Neural cell (in vitro differentiated cells): ENCODE measurements around the gene FFAR3. TPM values are rescaled to one million over a fixed set of nuclear protein-coding genes. Genes with fewer than 3 reads are reported as not detected.

Source experiments
- H2AFZ ChIP-seq: fragments of 200-600, 300-800 bp; sonication (generic), shearing (Covaris generic); 2 replicates; pipeline ENCODE4 v1.6.0; 2014; ENCODE audit warnings: low read depth, mild to moderate bottlenecking, antibody characterized with exemption, low read length, moderate library complexity
- H3F3A ChIP-seq: fragments of 200-600 bp; shearing (Covaris generic); 2 replicates; pipeline ENCODE4 v1.6.1; 2016; ENCODE audit warnings: mild to moderate bottlenecking, moderate library complexity, mixed read lengths, antibody characterized with exemption, low read length; ENCODE audit not compliant: insufficient read depth, poor library complexity, severe bottlenecking
- H3K27ac ChIP-seq: fragments of 200-600, 300-800 bp; sonication (generic), shearing (Covaris generic); 2 replicates; pipeline ENCODE4 v1.5.1; 2014; ENCODE audit warnings: mild to moderate bottlenecking, low read length, moderate library complexity
- H3K27me3 ChIP-seq: fragments of 300-800, 200-600 bp; sonication (generic), shearing (Covaris generic); 2 replicates; pipeline ENCODE4 v1.6.0; 2014; ENCODE audit warnings: mild to moderate bottlenecking, low read depth, low read length, moderate library complexity; ENCODE audit not compliant: insufficient read depth
- H3K36me3 ChIP-seq: fragments of 300-800, 200-600 bp; sonication (generic), shearing (Covaris generic); 2 replicates; pipeline ENCODE4 v1.5.1; 2014; ENCODE audit warnings: mild to moderate bottlenecking, antibody characterized with exemption, low read length, moderate library complexity; ENCODE audit not compliant: insufficient read depth
- H3K4me2 ChIP-seq: fragments of 300-800, 200-600 bp; sonication (generic), shearing (Covaris generic); 2 replicates; pipeline ENCODE4 v1.6.0; 2014; ENCODE audit warnings: mild to moderate bottlenecking, low read length
- H3K4me3 ChIP-seq: fragments of 300-800, 200-600 bp; sonication (generic), shearing (Covaris generic); 2 replicates; pipeline ENCODE4 v1.5.1; 2014; ENCODE audit warnings: mild to moderate bottlenecking, low read length, moderate library complexity
- H3K79me2 ChIP-seq: fragments of 200-600 bp; shearing (Covaris generic); replicated peaks from 2 replicates; pipeline ENCODE4 v1.6.0; 2014; ENCODE audit warnings: mild to moderate bottlenecking, low read length, moderate library complexity; ENCODE audit not compliant: insufficient read depth
- H3K9ac ChIP-seq: fragments of 300-800, 200-600 bp; sonication (generic), shearing (Covaris generic); 2 replicates; pipeline ENCODE4 v1.6.1; 2016; ENCODE audit warnings: mild to moderate bottlenecking, low read length, mixed read lengths
- H3K9me2 ChIP-seq: fragments of 200-600 bp; shearing (Covaris generic); 2 replicates; pipeline ENCODE4 v1.6.1; 2016; ENCODE audit warnings: mild to moderate bottlenecking, low read length, mixed read lengths; ENCODE audit not compliant: insufficient read depth
- H3K9me3 ChIP-seq: fragments of 200-600, 300-800 bp; sonication (generic), shearing (Covaris generic); 2 replicates; pipeline ENCODE4 v1.6.1; 2016; ENCODE audit warnings: mild to moderate bottlenecking, mixed run types, low read length, moderate library complexity, mixed read lengths
- H4K20me1 ChIP-seq: fragments of 200-600 bp; shearing (Covaris generic); 2 replicates; pipeline ENCODE4 v1.6.1; 2016; ENCODE audit warnings: mild to moderate bottlenecking, mixed run types; ENCODE audit not compliant: insufficient read depth
- EP300 ChIP-seq: fragments of 450-650 bp; conservative IDR thresholded peaks from 2 replicates; pipeline ENCODE4 v1.6.1; 2014; ENCODE audit warnings: antibody characterized with exemption, mild to moderate bottlenecking, moderate library complexity; ENCODE audit not compliant: poor library complexity, severe bottlenecking
- EZH2 ChIP-seq: fragments of 200-600, 300-800 bp; shearing (Covaris generic), sonication (generic); IDR thresholded peaks from 2 replicates; pipeline ENCODE4 v1.6.1; 2014; ENCODE audit warnings: antibody characterized with exemption, low read length, borderline replicate concordance, mild to moderate bottlenecking; ENCODE audit not compliant: insufficient read depth, poor library complexity, severe bottlenecking
- MXI1 ChIP-seq: fragments of 450-650 bp; conservative IDR thresholded peaks from 2 replicates; pipeline ENCODE4 v1.6.1; 2014; ENCODE audit warnings: antibody characterized with exemption, mild to moderate bottlenecking; ENCODE audit not compliant: poor library complexity, severe bottlenecking
- POLR2AphosphoS5 ChIP-seq: IDR thresholded peaks from 2 replicates; pipeline ENCODE4 v1.6.1; 2012
- RAD21 ChIP-seq: fragments of 450-650 bp; conservative IDR thresholded peaks from 2 replicates; pipeline ENCODE4 v1.6.1; 2014; ENCODE audit warnings: antibody characterized with exemption, mild to moderate bottlenecking, moderate library complexity
- SMC3 ChIP-seq: fragments of 450-650 bp; conservative IDR thresholded peaks from 2 replicates; pipeline ENCODE4 v1.6.1; 2014; ENCODE audit warnings: antibody characterized with exemption, mild to moderate bottlenecking, moderate library complexity; ENCODE audit not compliant: poor library complexity
- TAF1 ChIP-seq: IDR thresholded peaks from 2 replicates; pipeline ENCODE4 v1.6.1; 2012; ENCODE audit warnings: low read depth
- polyA plus RNA-seq: library from polyadenylated mRNA; depleted of rRNA; stranded (reverse); fragments of >200 nt; gene quantifications from 2 replicates; pipeline ENCODE4 v1.2.3, GENCODE V29; 2014
- TF ChIP-seq, protein P1 (sequence below): IDR thresholded peaks from 2 replicates; pipeline ENCODE4 v1.6.1; 2012; ENCODE audit warnings: borderline replicate concordance
- TF ChIP-seq, protein P2 (sequence below): fragments of 450-650 bp; IDR thresholded peaks from 2 replicates; pipeline ENCODE4 v1.5.1; 2014; ENCODE audit warnings: antibody characterized with exemption, mild to moderate bottlenecking, moderate library complexity; ENCODE audit not compliant: poor library complexity, severe bottlenecking

FFAR3 gene
- polyA plus RNA-seq, 1 donor from 2014 or later: not detected

DNA sequence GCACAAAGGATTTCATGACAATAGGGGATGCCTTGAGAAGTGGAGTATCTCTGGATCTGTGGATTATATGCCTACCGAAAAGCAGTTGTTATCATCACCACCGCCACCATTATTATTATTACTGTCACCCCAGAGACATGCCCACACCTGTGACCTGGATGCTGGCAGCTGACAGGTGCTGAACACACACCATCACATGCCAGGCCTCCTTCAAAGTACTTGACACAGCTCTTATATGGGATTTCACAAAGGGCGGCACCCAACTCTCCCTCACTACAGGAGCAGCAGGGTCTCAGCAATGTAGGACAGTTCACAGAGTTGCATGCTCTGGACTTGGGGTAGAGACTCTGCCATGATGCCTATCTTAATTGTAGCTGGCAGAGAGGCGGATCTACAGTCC, 7.0 kb downstream of the FFAR3 start:
- Histone ChIP-seq H3F3A (no peaks in the 10 kb centered on the region), H3K27me3 (no peaks in the 10 kb centered on the region), H3K4me2 (no peak overlapping the region), H2AFZ (no peak overlapping the region), H3K9ac (no peak overlapping the region), H3K27ac (no peak overlapping the region), H3K9me2 (no peaks in the 10 kb centered on the region), H3K36me3 (no peaks in the 10 kb centered on the region), H3K79me2 (no peaks in the 10 kb centered on the region), H4K20me1 (no peaks in the 10 kb centered on the region), H3K4me3 (no peak overlapping the region), H3K9me3 (no peaks in the 10 kb centered on the region)
- TF ChIP-seq, protein P1, sequence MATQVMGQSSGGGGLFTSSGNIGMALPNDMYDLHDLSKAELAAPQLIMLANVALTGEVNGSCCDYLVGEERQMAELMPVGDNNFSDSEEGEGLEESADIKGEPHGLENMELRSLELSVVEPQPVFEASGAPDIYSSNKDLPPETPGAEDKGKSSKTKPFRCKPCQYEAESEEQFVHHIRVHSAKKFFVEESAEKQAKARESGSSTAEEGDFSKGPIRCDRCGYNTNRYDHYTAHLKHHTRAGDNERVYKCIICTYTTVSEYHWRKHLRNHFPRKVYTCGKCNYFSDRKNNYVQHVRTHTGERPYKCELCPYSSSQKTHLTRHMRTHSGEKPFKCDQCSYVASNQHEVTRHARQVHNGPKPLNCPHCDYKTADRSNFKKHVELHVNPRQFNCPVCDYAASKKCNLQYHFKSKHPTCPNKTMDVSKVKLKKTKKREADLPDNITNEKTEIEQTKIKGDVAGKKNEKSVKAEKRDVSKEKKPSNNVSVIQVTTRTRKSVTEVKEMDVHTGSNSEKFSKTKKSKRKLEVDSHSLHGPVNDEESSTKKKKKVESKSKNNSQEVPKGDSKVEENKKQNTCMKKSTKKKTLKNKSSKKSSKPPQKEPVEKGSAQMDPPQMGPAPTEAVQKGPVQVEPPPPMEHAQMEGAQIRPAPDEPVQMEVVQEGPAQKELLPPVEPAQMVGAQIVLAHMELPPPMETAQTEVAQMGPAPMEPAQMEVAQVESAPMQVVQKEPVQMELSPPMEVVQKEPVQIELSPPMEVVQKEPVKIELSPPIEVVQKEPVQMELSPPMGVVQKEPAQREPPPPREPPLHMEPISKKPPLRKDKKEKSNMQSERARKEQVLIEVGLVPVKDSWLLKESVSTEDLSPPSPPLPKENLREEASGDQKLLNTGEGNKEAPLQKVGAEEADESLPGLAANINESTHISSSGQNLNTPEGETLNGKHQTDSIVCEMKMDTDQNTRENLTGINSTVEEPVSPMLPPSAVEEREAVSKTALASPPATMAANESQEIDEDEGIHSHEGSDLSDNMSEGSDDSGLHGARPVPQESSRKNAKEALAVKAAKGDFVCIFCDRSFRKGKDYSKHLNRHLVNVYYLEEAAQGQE: no peak
- no peak for TF ChIP-seq POLR2AphosphoS5
- TF ChIP-seq, protein P2, sequence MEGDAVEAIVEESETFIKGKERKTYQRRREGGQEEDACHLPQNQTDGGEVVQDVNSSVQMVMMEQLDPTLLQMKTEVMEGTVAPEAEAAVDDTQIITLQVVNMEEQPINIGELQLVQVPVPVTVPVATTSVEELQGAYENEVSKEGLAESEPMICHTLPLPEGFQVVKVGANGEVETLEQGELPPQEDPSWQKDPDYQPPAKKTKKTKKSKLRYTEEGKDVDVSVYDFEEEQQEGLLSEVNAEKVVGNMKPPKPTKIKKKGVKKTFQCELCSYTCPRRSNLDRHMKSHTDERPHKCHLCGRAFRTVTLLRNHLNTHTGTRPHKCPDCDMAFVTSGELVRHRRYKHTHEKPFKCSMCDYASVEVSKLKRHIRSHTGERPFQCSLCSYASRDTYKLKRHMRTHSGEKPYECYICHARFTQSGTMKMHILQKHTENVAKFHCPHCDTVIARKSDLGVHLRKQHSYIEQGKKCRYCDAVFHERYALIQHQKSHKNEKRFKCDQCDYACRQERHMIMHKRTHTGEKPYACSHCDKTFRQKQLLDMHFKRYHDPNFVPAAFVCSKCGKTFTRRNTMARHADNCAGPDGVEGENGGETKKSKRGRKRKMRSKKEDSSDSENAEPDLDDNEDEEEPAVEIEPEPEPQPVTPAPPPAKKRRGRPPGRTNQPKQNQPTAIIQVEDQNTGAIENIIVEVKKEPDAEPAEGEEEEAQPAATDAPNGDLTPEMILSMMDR: no peak
- TF ChIP-seq EZH2: no peak
- TF ChIP-seq SMC3: no peak
- TF ChIP-seq MXI1: no peak
- TF ChIP-seq RAD21: no peak
- no peak for TF ChIP-seq TAF1
- no peak for TF ChIP-seq EP300

GRCh38 chr19:35368378-35368777, 10.1 kb downstream of the FFAR3 start:
- TF ChIP-seq TAF1 (no peak), POLR2AphosphoS5 (no peak), EZH2 (no peak), EP300 (no peak), MXI1 (no peak), SMC3 (no peak), RAD21 (no peak)
- TF ChIP-seq, protein P2: no peak
- TF ChIP-seq, protein P1: no peak
- H4K20me1 ChIP-seq: no peaks in the 10 kb centered on the region
- H3K4me2 ChIP-seq: no peak overlapping the region
- H3K27ac ChIP-seq: no peak overlapping the region
- no peak overlapping the region for H3K4me3 ChIP-seq
- no peaks in the 10 kb centered on the region for H3K9me3 ChIP-seq
- no peaks in the 10 kb centered on the region for H3K36me3 ChIP-seq
- H3K9ac ChIP-seq: no peak overlapping the region
- no peak overlapping the region for H2AFZ ChIP-seq
- H3F3A ChIP-seq: no peaks in the 10 kb centered on the region
- no peaks in the 10 kb centered on the region for H3K27me3 ChIP-seq
- no peaks in the 10 kb centered on the region for H3K9me2 ChIP-seq
- H3K79me2 ChIP-seq: no peaks in the 10 kb centered on the region
